Stomach (tissue), 9 donors: ENCODE measurements around the gene TAS1R2. TPM values are rescaled to one million over a fixed set of nuclear protein-coding genes. Genes with fewer than 3 reads are reported as not detected.

ENCODE experiments used
- DNase-seq, 2 donors: peaks; one replicate each; pipeline versions ENCODE4 v3.0.0 to v3.0.0-alpha.2; 2013 to 2019
- H3K27ac ChIP-seq, 5 donors: fragments of 200-600 bp in 4 of 5; sonication (generic) in 4 of 5; one replicate each; pipeline ENCODE4 v1.5.1; 2013 to 2019; ENCODE audit warnings: mild to moderate bottlenecking in 1 of 5, moderate library complexity in 1 of 5
- H3K27me3 ChIP-seq, 3 donors: fragments of 200-600 bp; sonication (generic); one replicate each; pipeline ENCODE4 v1.5.1; 2017 to 2019; ENCODE audit warnings: mixed run types in 1 of 3
- H3K36me3 ChIP-seq, 4 donors: fragments of 200-600 bp; sonication (generic); 1 replicate in 3 of 4; 2 replicates in 1 of 4; pipeline ENCODE4 v1.5.1; 2016 to 2019
- H3K4me1 ChIP-seq, 4 donors: fragments of 200-600 bp; sonication (generic); one replicate each; pipeline ENCODE4 v1.5.1; 2016 to 2019
- H3K4me3 ChIP-seq, 4 donors: fragments of 200-600 bp; sonication (generic) in 3 of 4; one replicate each; pipeline ENCODE4 v1.5.1; 2016 to 2019; ENCODE audit warnings: mild to moderate bottlenecking in 1 of 4
- H3K9me3 ChIP-seq, 4 donors: fragments of 200-600 bp; sonication (generic); one replicate each; pipeline ENCODE4 v1.5.1; 2016 to 2019
- CTCF ChIP-seq, 7 experiments: fragments of 450-650 bp in 4 of 7; fragments of 200-600 bp in 3 of 7; sonication (generic) in 3 of 7; IDR thresholded peaks; one replicate each; pipeline ENCODE4 v1.5.1; 2016 to 2019; ENCODE audit warnings: antibody characterized with exemption in 7 of 7, control low read depth in 2 of 7, mild to moderate bottlenecking in 1 of 7
- EP300 ChIP-seq: sonication (generic); formaldehyde crosslinking; IDR thresholded peaks from one replicate; pipeline ENCODE4 v1.6.1; 2017; ENCODE audit warnings: antibody characterized with exemption
- POLR2A ChIP-seq, 4 donors: fragments of 450-650 bp; IDR thresholded peaks; one replicate each; pipeline ENCODE4 v1.6.1; 2016; ENCODE audit warnings: antibody characterized with exemption in 4 of 4, control low read depth in 2 of 4, mild to moderate bottlenecking in 1 of 4, moderate library complexity in 1 of 4
- POLR2AphosphoS5 ChIP-seq, 3 donors: sonication (generic); formaldehyde crosslinking; IDR thresholded peaks; one replicate each; pipeline ENCODE4 v1.6.1; 2016; ENCODE audit warnings: antibody characterized with exemption in 3 of 3
- whole genome bisulfite sequencing, 5 donors: extraction: QIAGEN DNeasy Blood & Tissue Kit in 3 of 5; methylation state at CpG; one replicate each; pipeline versions ENCODE4 v1.1.5 to v1.1.7; 2013 to 2018; 5-methylcytosine and 5-hydroxymethylcytosine counted together
- intact Hi-C: fragments of 100-400 bp; cut with DNase I; formaldehyde crosslinking; loops from one replicate; pipeline ENCODE4 v1.15.1; 2023; ENCODE audit warnings: low total_unique reads
- polyA plus RNA-seq, 3 donors: library from polyadenylated mRNA; stranded (reverse); fragments of 200-250 nt; gene quantifications; one replicate each; pipeline ENCODE4 v1.2.3, GENCODE V29; 2013
- total RNA-seq, 5 donors: library from RNA; depleted of rRNA; stranded (reverse); fragments of >200 nt; gene quantifications; one replicate each; pipeline versions ENCODE4 v1.1.0 to v1.2.3, GENCODE V29; 2014 to 2016
- donor health status: healthy with polysubstance abuse.
- donor health status: Bipolar disorder and iron deficiency.
- donor health status: healthy.

TAS1R2 gene
- total and polyA plus RNA-seq, 8 donors, result 9.9 TPM; not detected in 7

DNA sequence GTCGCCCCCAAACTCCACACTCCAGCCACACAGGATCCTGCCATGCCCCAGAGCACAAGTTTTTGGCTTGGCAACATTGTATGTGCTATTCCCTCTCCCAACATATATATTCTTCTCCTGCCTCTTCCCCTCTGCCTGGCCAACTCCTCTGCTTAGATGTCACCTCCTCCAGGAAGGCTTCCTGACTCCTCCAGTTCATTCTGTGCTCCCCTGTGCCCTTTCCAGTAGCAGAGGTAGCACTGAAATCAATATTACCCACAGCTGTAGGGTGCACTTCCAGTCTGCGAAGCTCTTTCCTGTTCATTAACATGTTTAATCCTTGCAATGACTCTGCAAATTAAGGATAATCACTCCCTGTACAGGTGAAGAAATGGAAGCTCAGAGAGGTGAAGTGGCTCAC lies 21.7 kb upstream of the TAS1R2 start:
- intact Hi-C loops, result no loop called here
- 89 to 98% (median 96%) methylated on average over 2 of the region's 2 CpGs for WGBS, 5 donors
- H3K4me3 ChIP-seq, result no peak overlapping the region

DNA sequence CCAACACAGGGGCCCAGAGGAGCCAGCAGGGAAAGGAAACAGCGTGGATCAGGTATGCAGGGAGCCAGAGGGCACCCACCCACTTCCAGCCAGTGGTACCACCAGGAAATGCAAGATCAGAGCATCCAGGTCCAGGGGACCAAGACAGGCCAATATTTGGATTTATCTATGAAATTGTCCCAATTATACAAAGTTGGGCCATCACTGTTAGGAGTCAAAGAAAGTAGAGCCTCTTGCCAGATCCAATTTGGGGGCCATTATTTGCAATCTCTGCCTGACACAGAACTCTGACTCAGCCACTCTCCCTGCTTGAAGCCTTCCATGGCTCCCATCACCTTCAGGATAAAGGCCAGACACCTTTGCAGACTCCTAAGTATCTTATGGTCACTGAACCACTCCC lies 21.1 kb upstream of the TAS1R2 start:
- no peak for DNase-seq
- WGBS, 5 donors, result 86 to 100% (median 94%) methylated on average over 1 of the region's 1 CpG
- TF ChIP-seq CTCF (IDR thresholded peaks at IDR 0.05), result no peak
- TF ChIP-seq POLR2A (IDR thresholded peaks at IDR 0.05), result no peak
- TF ChIP-seq EP300, result no peak
- no peak for TF ChIP-seq POLR2AphosphoS5 (IDR thresholded peaks at IDR 0.05)
- Histone ChIP-seq H3K27ac (no peak overlapping the region), H3K4me3 (no peak overlapping the region), H3K36me3 (peaks cover 0 to 42% (median 26%) of the 10 kb centered on the region in 4 donors), H3K4me1 (no peaks in the 10 kb centered on the region), H3K9me3 (no peaks in the 10 kb centered on the region), H3K27me3 (no peaks in the 10 kb centered on the region)
- intact Hi-C loops, result no loop called here

More for the DNA sequence above, 21.7 kb upstream of the TAS1R2 start:
- no peak for DNase-seq
- Histone ChIP-seq H3K9me3 (no peaks in the 10 kb centered on the region), H3K27ac (no peak overlapping the region), H3K27me3 (no peaks in the 10 kb centered on the region), H3K4me1 (no peaks in the 10 kb centered on the region), H3K36me3 (peaks cover 0 to 46% (median 28%) of the 10 kb centered on the region in 4 donors)
- no peak for TF ChIP-seq POLR2A (IDR thresholded peaks at IDR 0.05)
- TF ChIP-seq EP300, result no peak
- TF ChIP-seq POLR2AphosphoS5 (IDR thresholded peaks at IDR 0.05), result no peak

GRCh38 chr1:18879791-18880309 lies 20.4 kb upstream of the TAS1R2 start:
- intact Hi-C loops, result no loop called here
- WGBS, 5 donors, result 68 to 85% (median 79%) methylated on average over 19 to 21 of the region's 21 CpGs
- H3K9me3 ChIP-seq, result no peaks in the 10 kb centered on the region

GRCh38 chr1:18879215-18879790 lies 19.8 kb upstream of the TAS1R2 start:
- Histone ChIP-seq H3K27ac (no peak overlapping the region), H3K27me3 (no peaks in the 10 kb centered on the region), H3K4me3 (no peak overlapping the region), H3K9me3 (no peaks in the 10 kb centered on the region), H3K4me1 (peaks cover 0 to 7% (median 0%) of the 10 kb centered on the region in 4 donors), H3K36me3 (peaks cover 0 to 37% (median 24%) of the 10 kb centered on the region in 4 donors)
- TF ChIP-seq CTCF (IDR thresholded peaks at IDR 0.05) (no peak), POLR2A (IDR thresholded peaks at IDR 0.05) (no peak), EP300 (no peak), POLR2AphosphoS5 (IDR thresholded peaks at IDR 0.05) (no peak)
- 75 to 83% (median 75%) methylated on average over 11 to 12 of the region's 12 CpGs for WGBS, 5 donors
- intact Hi-C loops, result no loop called here
- no peak for DNase-seq

More at GRCh38 chr1:18879791-18880309, 20.4 kb upstream of the TAS1R2 start:
- TF ChIP-seq EP300, result no peak
- no peak for TF ChIP-seq CTCF (IDR thresholded peaks at IDR 0.05)
- no peak for TF ChIP-seq POLR2AphosphoS5 (IDR thresholded peaks at IDR 0.05)
- TF ChIP-seq POLR2A (IDR thresholded peaks at IDR 0.05), result no peak
- H3K27me3 ChIP-seq, result no peaks in the 10 kb centered on the region
- H3K36me3 ChIP-seq, result peaks cover 0 to 37% (median 24%) of the 10 kb centered on the region in 4 donors
- H3K4me1 ChIP-seq, result peaks cover 0 to 5% (median 0%) of the 10 kb centered on the region in 4 donors
- no peak overlapping the region for H3K27ac ChIP-seq
- DNase-seq, result no peak
- no peak overlapping the region for H3K4me3 ChIP-seq
